GM18502 (cell line): ENCODE measurements around the gene SLC66A1.

Experiments
- ATAC-seq: cut with Tn5 transposase; IDR thresholded peaks from one replicate; pipeline ENCODE4 v1.9.1; 2021; ENCODE audit warnings: mild to moderate bottlenecking; ENCODE audit not compliant: unreplicated experiment, poor library complexity

The SLC66A1 gene

GRCh38 chr1:19341201-19342061 lies 29.3 kb downstream of the SLC66A1 start:
- ATAC-seq = no peak

GRCh38 chr1:19342062-19342750 lies 30.1 kb downstream of the SLC66A1 start:
- ATAC-seq = no peak

GRCh38 chr1:19342894-19343616 lies 30.9 kb downstream of the SLC66A1 start:
- no peak for ATAC-seq

- no peak for ATAC-seq
Observed at GRCh38 chr1:19343617-19344350, 31.7 kb downstream of the SLC66A1 start.

- no peak for ATAC-seq
Observed at GRCh38 chr1:19344372-19344810, 32.3 kb downstream of the SLC66A1 start.

GRCh38 chr1:19344831-19345230 lies 32.7 kb downstream of the SLC66A1 start:
- ATAC-seq = no peak

GRCh38 chr1:19345391-19345790 lies 33.3 kb downstream of the SLC66A1 start:
- no peak for ATAC-seq

- no peak for ATAC-seq
Observed at GRCh38 chr1:19346026-19346425, 33.9 kb downstream of the SLC66A1 start.

- ATAC-seq = no peak
Observed at GRCh38 chr1:19347533-19348172, 35.5 kb downstream of the SLC66A1 start.

GRCh38 chr1:19348441-19349198 lies 36.5 kb downstream of the SLC66A1 start:
- ATAC-seq = no peak

- ATAC-seq = no peak
Observed at GRCh38 chr1:19349999-19350398, 37.9 kb downstream of the SLC66A1 start.

- ATAC-seq = no peak
Observed at GRCh38 chr1:19350566-19350965, 38.4 kb downstream of the SLC66A1 start.

- ATAC-seq = no peak
Observed at GRCh38 chr1:19351873-19352272, 39.7 kb downstream of the SLC66A1 start.

- ATAC-seq = no peak
Observed at GRCh38 chr1:19352839-19353238, 40.7 kb downstream of the SLC66A1 start.

GRCh38 chr1:19353596-19353995 lies 41.5 kb downstream of the SLC66A1 start:
- ATAC-seq = no peak

- no peak for ATAC-seq
Observed at GRCh38 chr1:19354531-19354981, 42.4 kb downstream of the SLC66A1 start.

- no peak for ATAC-seq
Observed at GRCh38 chr1:19356266-19356665, 44.1 kb downstream of the SLC66A1 start.

- ATAC-seq = no peak
Observed at GRCh38 chr1:19357299-19357986, 45.3 kb downstream of the SLC66A1 start.
